GM23248 (cell line): ENCODE measurements around the gene UBFD1. TPM values are rescaled to one million over a fixed set of nuclear protein-coding genes. Genes with fewer than 3 reads are reported as not detected.
"Not testable (repeated sequence)": the region's sequence is repeated elsewhere in the genome, so short reads cannot be mapped to it uniquely, and the experiment has no call there.

Source experiments
- DNase-seq: peaks from one replicate; pipeline ENCODE4 v3.0.0-alpha.2; 2015
- H2AFZ ChIP-seq: fragments of 200-600 bp; sonication (generic); 2 replicates; pipeline ENCODE4 v1.6.1; 2016; ENCODE audit warnings: antibody characterized with exemption
- H3F3A ChIP-seq: fragments of 200-600 bp; sonication (generic); 2 replicates; pipeline ENCODE4 v1.6.1; 2016; ENCODE audit warnings: mild to moderate bottlenecking, antibody characterized with exemption, mixed run types; ENCODE audit not compliant: insufficient read depth
- H3K27ac ChIP-seq: fragments of 200-600 bp; sonication (generic); 2 replicates; pipeline ENCODE4 v1.5.1; 2016; ENCODE audit warnings: mild to moderate bottlenecking
- H3K27me3 ChIP-seq: fragments of 200-600 bp; sonication (generic); replicated peaks from 2 replicates; pipeline ENCODE4 v1.6.1; 2016; ENCODE audit warnings: mild to moderate bottlenecking; ENCODE audit not compliant: insufficient read depth
- H3K36me3 ChIP-seq: fragments of 200-600 bp; sonication (generic); 2 replicates; pipeline ENCODE4 v1.6.1; 2016; ENCODE audit warnings: low read depth, mild to moderate bottlenecking
- H3K4me1 ChIP-seq: fragments of 200-600 bp; sonication (generic); 2 replicates; pipeline ENCODE4 v1.6.1; 2016; ENCODE audit warnings: mild to moderate bottlenecking; ENCODE audit not compliant: insufficient read depth
- H3K4me2 ChIP-seq: fragments of 200-600 bp; sonication (generic); one replicate; pipeline ENCODE4 v1.6.1; 2016; ENCODE audit warnings: mild to moderate bottlenecking; ENCODE audit not compliant: unreplicated experiment
- H3K4me3 ChIP-seq: fragments of 200-600 bp; sonication (generic); 2 replicates; pipeline ENCODE4 v1.5.1; 2016; ENCODE audit warnings: mild to moderate bottlenecking
- H3K79me2 ChIP-seq: fragments of 200-600 bp; sonication (generic); 2 replicates; pipeline ENCODE4 v1.6.1; 2016; ENCODE audit warnings: mild to moderate bottlenecking; ENCODE audit not compliant: insufficient read depth
- H3K9ac ChIP-seq: fragments of 200-600 bp; sonication (generic); 2 replicates; pipeline ENCODE4 v1.6.1; 2016; ENCODE audit warnings: mild to moderate bottlenecking
- H3K9me2 ChIP-seq: fragments of 200-600 bp; sonication (generic); 2 replicates; pipeline ENCODE4 v1.6.1; 2016; ENCODE audit warnings: mixed run types, mild to moderate bottlenecking, moderate library complexity; ENCODE audit not compliant: insufficient read depth
- H3K9me3 ChIP-seq: fragments of 200-600 bp; sonication (generic); one replicate; pipeline ENCODE4 v1.6.1; 2017; ENCODE audit warnings: low read depth
- H4K20me1 ChIP-seq: fragments of 200-600 bp; sonication (generic); 2 replicates; pipeline ENCODE4 v1.6.0; 2016; ENCODE audit not compliant: insufficient read depth
- EZH2 ChIP-seq: fragments of 200-600 bp; sonication (generic); IDR thresholded peaks from 2 replicates; pipeline ENCODE4 v1.6.1; 2018; ENCODE audit warnings: antibody characterized with exemption, mild to moderate bottlenecking; ENCODE audit not compliant: insufficient read depth, poor library complexity, severe bottlenecking
- EZH2phosphoT487 ChIP-seq: fragments of 200-600 bp; sonication (generic); IDR thresholded peaks from 2 replicates; pipeline ENCODE4 v1.6.1; 2018; ENCODE audit warnings: antibody characterized with exemption, moderate library complexity, mild to moderate bottlenecking, low read depth; ENCODE audit not compliant: insufficient read depth
- WGBS, 2 experiments: methylation state at CpG; one replicate each; pipeline ENCODE4 v1.1.6; 2015 to 2017; ENCODE audit warnings: low lambda C conversion rate in 2 of 2, low coverage in 1 of 2; ENCODE audit errors: missing lambda C conversion rate in 2 of 2; 5-methylcytosine and 5-hydroxymethylcytosine counted together
- in situ Hi-C: fragments of 300-500 bp; cut with MboI; formaldehyde crosslinking; loops from 2 replicates; pipeline ENCODE4 v1.15.0; 2020
- polyA plus RNA-seq: library from polyadenylated mRNA; unstranded; fragments of >200 nt; fragmentation: Nextera tagmentation; extraction: Ambion mirVana; gene quantifications from 2 replicates; pipeline ENCODE4 v1.2.1, GENCODE V29; 2016
- total RNA-seq: library from RNA; depleted of rRNA; stranded (reverse); fragments of >200 nt; shearing (Covaris generic); gene quantifications from 2 replicates; pipeline ENCODE4 v1.2.3, GENCODE V29; 2014

UBFD1 gene
- total and polyA plus RNA-seq, 2 experiments from 2014 or later, result 50.2 to 129 TPM

DNA sequence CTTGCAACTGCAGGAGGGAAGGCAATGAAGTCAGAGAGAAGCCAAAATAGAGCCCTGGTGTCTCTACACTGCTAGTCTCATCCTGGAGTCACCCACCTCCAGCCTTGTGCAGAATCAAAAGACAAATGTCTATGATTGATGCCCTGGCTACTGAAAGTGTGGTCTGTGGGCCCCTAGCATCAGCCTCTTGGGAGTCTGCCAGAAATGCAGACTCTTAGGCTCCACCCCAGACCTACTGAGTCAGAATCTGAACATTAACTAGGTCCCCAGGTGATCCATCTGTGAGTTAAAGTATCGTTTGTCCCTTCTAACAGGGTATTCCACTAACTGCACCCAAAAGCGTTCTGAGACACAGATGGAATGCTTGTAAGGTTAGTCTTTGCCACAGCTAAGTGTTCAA lies 21.6 kb upstream of the UBFD1 start:
- Histone ChIP-seq H3K27me3 (no peaks in the 10 kb centered on the region), H3K4me3 (no peak overlapping the region), H3K27ac (peak overlapping the region; percentile 27; the same call in 1 of the 2 replicates), H3K9me3 (no peaks in the 10 kb centered on the region), H3F3A (peaks cover 10% of the 10 kb centered on the region; the same call in 1 of the 2 replicates), H3K79me2 (no peaks in the 10 kb centered on the region), H3K9ac (no peak overlapping the region), H2AFZ (no peak overlapping the region), H4K20me1 (no peaks in the 10 kb centered on the region), H3K9me2 (no peaks in the 10 kb centered on the region), H3K4me1 (peaks cover 27% of the 10 kb centered on the region), H3K4me2 (no peak overlapping the region), H3K36me3 (peaks cover 32% of the 10 kb centered on the region; the same call in 1 of the 2 replicates)
- no peak for TF ChIP-seq EZH2phosphoT487
- TF ChIP-seq EZH2, result no peak
- peak; percentile 21 for DNase-seq
- in situ Hi-C loops, result no loop called here
- WGBS, 2 experiments, result 84 to 96% methylated on average over 2 of the region's 2 CpGs

DNA sequence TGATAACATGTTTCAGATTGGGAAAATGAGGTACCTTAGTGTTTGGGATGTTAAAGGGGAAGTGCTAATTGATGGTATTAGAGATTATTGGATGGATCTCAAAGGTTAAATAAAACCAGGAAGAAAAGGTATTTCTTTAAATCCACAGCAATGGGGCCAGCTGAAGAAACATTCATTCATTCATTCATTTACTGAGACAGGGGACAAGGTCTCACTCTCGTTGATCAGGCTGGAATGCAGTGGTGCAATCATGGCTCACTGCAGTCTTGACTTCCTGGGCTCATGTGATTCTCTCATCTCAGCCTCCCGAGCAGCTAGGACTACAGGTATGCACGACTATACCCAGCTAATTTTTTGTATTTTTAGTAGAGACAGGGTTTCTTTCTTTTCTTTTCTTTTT lies 20.1 kb upstream of the UBFD1 start:
- Histone ChIP-seq H3K9me2 (no peaks in the 10 kb centered on the region), H2AFZ (no peak overlapping the region), H3K4me1 (peaks cover 27% of the 10 kb centered on the region), H3K4me2 (no peak overlapping the region), H3K9ac (no peak overlapping the region), H3K27me3 (no peaks in the 10 kb centered on the region), H3K36me3 (peaks cover 27% of the 10 kb centered on the region; the same call in 1 of the 2 replicates), H3K4me3 (no peak overlapping the region), H3K79me2 (no peaks in the 10 kb centered on the region), H3K9me3 (no peaks in the 10 kb centered on the region), H3K27ac (no peak overlapping the region), H4K20me1 (no peaks in the 10 kb centered on the region), H3F3A (peaks cover 10% of the 10 kb centered on the region; the same call in 1 of the 2 replicates)
- in situ Hi-C loops, result no loop called here
- TF ChIP-seq EZH2phosphoT487 (no peak), EZH2 (no peak)
- 70 to 74% methylated on average over 3 of the region's 3 CpGs for WGBS, 2 experiments
- DNase-seq, result no peak

DNA sequence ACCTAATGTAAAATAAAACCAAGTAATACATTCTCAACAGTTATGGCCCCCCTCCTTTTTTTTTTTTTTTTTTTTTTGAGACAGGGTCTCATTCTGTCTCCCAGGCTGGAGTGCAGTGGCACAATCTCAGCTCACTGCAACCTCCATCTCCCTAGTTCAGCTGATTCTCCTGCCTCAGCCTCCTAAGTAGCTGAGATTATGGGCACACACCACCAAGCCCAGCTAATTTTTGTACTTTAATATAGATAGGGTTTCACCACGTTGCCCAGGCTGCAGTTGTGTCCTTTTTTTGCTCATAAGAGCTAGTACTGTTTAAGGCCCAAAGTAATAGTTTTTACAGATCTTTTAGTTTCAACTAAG lies 18.6 kb upstream of the UBFD1 start:
- TF ChIP-seq EZH2phosphoT487 (no peak), EZH2 (no peak)
- DNase-seq, result no peak
- Histone ChIP-seq H3K27ac (peak overlapping the region; percentile 72), H3K36me3 (peaks cover 13% of the 10 kb centered on the region; the same call in 1 of the 2 replicates), H2AFZ (peak overlapping the region; percentile 10; the same call in 1 of the 2 replicates), H3K9ac (peak overlapping the region; percentile 53), H3K4me3 (no peak overlapping the region), H3K79me2 (no peaks in the 10 kb centered on the region), H3K4me2 (peak overlapping the region; percentile 9), H3K9me2 (no peaks in the 10 kb centered on the region), H3K4me1 (peaks cover 27% of the 10 kb centered on the region), H3K27me3 (no peaks in the 10 kb centered on the region), H4K20me1 (no peaks in the 10 kb centered on the region), H3K9me3 (no peaks in the 10 kb centered on the region), H3F3A (peaks cover 10% of the 10 kb centered on the region; the same call in 1 of the 2 replicates)
- in situ Hi-C loops, result no loop called here
- 79 to 88% methylated on average over 1 of the region's 1 CpG for WGBS, 2 experiments

DNA sequence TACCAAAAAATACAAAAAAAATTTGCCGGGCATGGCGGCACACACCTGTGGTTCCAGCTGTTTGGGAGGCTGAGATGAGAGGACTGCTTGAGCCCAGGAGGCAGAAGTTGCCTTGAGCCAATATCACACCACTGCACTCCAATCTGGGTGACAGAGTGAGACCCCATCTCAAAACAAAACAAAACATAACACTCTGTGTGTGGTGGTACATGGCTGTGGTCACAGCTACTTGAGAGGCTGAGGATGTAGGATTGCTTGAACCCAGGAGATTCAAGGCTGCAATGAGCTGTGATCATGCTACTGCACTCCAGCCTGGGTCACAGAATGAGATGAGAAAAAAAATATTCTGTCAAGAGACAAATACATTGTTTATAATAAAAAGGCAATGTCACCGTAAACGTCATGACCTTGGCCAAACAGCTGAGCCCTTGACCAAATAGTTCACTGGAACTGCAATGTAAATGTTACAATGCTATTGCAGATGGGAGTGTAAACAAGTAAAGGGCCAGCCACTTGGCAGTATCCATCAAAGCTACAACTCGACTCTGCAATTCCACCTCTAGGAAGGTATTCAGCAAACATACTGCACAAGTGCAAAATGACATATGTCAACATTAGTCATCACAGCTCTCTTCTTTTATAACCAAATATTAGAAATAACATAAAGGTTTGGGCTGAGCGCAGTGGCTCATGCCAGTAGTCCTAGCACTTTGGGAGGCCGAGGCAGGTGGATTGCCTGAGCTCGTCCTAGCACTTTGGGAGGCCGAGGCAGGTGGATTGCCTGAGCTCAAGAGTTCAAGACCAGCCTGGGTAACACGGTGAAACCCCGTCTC lies 17.3 kb upstream of the UBFD1 start:
- Histone ChIP-seq H3F3A (peaks cover 10% of the 10 kb centered on the region; the same call in 1 of the 2 replicates), H3K27ac (no peak overlapping the region), H3K9ac (no peak overlapping the region), H3K27me3 (no peaks in the 10 kb centered on the region), H3K4me2 (no peak overlapping the region), H3K9me3 (no peaks in the 10 kb centered on the region), H3K4me3 (no peak overlapping the region), H4K20me1 (no peaks in the 10 kb centered on the region), H2AFZ (no peak overlapping the region), H3K36me3 (peaks cover 4% of the 10 kb centered on the region; the same call in 1 of the 2 replicates), H3K9me2 (no peaks in the 10 kb centered on the region), H3K4me1 (peaks cover 24% of the 10 kb centered on the region), H3K79me2 (no peaks in the 10 kb centered on the region)
- 94 to 96% methylated on average over 11 of the region's 11 CpGs for WGBS, 2 experiments
- TF ChIP-seq EZH2 (no peak), EZH2phosphoT487 (no peak)
- no peak for DNase-seq
- in situ Hi-C loops, result no loop called here

DNA sequence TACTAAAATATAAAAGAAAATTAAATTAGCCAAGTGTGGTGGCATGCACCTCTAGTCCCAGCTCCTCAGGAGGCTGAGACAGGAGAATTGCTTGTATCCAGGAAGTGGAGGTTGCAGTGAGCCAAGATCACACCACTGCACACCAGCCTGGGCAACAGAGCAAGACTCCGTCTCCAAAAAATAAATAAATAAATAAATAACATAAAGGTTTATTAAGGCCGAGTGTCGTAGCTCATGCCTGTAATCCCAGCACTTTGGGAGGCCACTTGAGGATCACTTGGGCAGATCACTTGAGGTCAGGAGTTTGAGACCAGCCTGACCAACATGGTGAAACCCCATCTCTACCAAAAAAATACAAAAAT lies 16.7 kb upstream of the UBFD1 start:
- WGBS, 2 experiments, result 96 to 100% methylated on average over 3 of the region's 3 CpGs
- H3F3A ChIP-seq, H3K9me3 ChIP-seq, DNase-seq, H4K20me1 ChIP-seq, H3K4me3 ChIP-seq, H3K4me2 ChIP-seq, H3K9me2 ChIP-seq, in situ Hi-C loops, H3K27ac ChIP-seq, H3K27me3 ChIP-seq, H2AFZ ChIP-seq, H3K9ac ChIP-seq, H3K36me3 ChIP-seq, H3K79me2 ChIP-seq: not testable (repeated sequence)
- peaks cover 19% of the 10 kb centered on the region for H3K4me1 ChIP-seq
